GM19328 (cell line): ENCODE results near the gene CSAD.

Experiments
- ATAC-seq: cut with Tn5 transposase; IDR thresholded peaks from one replicate; pipeline ENCODE4 v1.9.1; 2021; ENCODE audit warnings: mild to moderate bottlenecking, moderate library complexity; ENCODE audit not compliant: unreplicated experiment

The CSAD gene

DNA sequence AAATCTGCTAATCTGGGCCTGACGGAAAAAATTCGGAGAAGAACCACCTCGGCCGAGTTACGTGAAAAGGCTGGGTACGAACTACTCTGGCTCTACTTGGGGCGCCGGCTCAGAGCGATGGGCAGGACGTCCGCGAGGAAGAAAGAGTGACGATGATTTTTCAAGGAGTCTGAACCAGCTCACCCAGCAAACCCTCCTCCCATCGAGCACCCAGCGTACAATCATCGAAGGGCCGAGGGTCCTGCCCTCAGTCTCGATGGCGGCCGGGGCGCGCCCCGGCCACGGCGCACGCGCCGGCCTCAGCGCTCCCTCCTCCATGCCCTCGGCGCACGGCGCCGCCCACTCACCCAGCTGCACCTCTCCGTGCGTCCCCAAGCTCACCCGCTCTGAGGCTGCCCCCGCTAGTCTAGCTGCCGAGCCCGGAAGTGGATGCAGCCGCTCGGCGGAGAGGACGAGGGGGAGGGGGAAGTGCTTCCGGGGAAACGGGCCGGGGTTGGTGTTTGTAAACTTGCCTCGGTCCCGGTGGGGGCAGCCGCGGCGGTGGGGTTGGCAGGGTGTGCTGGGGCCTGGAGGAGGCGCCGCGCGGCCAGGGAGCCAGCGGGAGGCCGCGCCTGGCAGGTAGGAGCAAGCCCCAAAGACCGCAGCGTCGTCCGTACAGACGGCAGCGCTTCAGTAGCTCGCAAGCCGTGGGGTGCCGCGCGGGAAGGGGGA, at the start of gene CSAD, which contains the start of gene ZNF740:
Gene CSAD (minus strand): TSS at position 706 of the 711 bp plus-strand sequence. CDS start 7,455 bp downstream, outside the sequence.
Gene ZNF740 (plus strand): TSS at position 503 of the 711 bp plus-strand sequence. CDS start 1,262 bp downstream, outside the sequence.
- peak; percentile 91 for ATAC-seq

DNA sequence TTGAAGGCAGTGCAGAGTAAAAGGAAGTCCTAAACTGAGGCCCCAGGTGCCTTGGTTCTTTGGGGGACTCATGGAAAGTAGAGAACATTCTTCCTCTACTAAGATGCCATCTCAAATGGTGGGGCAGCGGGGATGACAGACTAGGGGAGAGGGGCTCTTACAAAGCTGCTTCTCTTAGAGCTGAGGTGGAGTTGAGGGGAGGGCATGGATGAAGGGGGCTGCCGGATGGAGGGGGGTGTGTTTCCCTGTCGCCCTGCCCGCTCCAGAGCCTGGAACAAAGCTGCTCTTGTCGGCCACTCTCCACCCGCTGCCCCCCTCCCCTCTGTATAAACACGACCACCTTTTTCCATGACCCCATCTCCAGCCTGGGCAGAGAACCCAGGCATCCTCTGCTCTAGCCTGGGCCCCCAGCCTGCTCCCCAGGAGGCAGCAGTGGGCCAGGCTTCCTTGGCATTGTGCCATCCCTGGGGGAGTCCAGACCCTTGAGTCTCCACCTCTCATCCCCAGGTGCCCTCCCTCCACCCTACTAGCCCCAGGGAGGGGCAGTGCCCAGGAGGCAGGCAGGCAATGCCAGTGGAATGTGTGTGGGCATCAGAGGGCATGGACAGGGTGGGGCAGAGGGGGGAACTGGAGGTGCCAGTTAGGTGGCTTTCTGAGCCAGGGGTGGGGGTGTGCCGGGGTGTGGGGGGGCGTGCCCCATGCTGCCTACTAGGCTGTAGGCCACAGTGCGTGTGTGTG, 49.6 kb upstream of the CSAD start:
- ATAC-seq = no peak

GRCh38 chr12:53229454-53229853, 48.7 kb upstream of the CSAD start:
- no peak for ATAC-seq

- ATAC-seq = no peak
These were observed 47.1 kb upstream of the CSAD start for GRCh38 chr12:53227836-53228235.

DNA sequence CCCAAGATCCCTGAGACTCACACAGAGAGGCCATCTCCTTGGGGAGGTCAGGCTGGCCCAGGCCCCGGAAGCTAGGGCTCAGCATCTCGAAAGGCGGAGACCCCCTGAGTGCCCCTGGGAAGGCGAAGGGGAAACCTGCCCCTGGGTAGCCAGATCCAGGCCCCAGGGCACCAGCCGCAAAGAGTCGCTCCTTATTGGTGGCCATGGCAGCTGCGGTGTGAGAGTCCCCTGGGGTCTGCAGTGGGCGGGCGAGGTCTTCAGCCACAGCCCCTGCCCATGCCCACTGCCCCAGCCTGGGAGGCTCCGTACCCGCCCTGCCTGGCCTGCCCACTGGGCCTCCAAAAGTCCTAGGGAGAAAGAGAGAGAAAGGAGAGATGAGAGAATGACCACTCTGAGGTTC, 46.6 kb upstream of the CSAD start:
- no peak for ATAC-seq

GRCh38 chr12:53226815-53227214, 46.1 kb upstream of the CSAD start:
- ATAC-seq = no peak

GRCh38 chr12:53225635-53226424, 45.1 kb upstream of the CSAD start:
- no peak for ATAC-seq

- no peak for ATAC-seq
These were observed 44.3 kb upstream of the CSAD start for GRCh38 chr12:53224897-53225634.

DNA sequence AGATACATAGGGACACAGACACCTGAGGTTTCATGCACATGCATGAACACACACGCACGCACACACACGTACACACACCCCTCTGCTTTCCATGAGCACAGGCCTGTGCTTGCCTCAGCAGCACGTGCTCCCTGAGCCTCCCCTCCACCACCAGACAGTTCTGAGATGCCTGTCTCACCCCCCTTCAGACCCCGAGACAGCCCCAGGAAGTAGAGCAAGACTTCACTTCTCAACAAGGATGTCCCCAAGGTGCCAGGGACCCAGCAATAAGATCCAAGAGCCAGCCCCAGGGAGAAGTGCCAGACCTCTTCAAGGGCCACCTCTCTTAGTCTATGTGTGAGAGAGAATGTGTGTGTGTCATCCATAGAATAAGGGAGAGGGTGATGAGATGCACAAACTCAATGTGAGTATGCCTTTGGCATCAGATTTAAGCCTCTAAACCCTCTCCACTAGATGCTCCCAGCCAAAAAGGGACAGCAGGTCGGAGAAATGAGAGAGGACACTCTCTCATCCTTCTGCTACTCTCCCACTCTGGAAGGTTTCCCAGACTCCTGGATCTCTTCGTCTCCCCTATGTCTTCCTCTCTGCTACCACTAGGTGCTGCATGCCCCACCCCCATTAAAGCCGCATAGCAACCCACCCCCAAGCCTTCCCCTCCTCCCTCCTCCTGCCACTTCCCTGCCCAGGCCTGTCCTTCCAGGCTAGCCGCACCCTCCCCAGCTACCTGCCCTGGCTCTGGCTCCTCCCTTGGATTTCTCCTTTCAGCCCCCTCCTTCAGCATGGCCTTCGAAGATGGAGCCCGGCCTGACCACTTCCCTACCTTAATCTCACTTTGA, 43.6 kb upstream of the CSAD start:
- ATAC-seq = no peak

- ATAC-seq = no peak
These were observed 42.8 kb upstream of the CSAD start for GRCh38 chr12:53223389-53224060.

DNA sequence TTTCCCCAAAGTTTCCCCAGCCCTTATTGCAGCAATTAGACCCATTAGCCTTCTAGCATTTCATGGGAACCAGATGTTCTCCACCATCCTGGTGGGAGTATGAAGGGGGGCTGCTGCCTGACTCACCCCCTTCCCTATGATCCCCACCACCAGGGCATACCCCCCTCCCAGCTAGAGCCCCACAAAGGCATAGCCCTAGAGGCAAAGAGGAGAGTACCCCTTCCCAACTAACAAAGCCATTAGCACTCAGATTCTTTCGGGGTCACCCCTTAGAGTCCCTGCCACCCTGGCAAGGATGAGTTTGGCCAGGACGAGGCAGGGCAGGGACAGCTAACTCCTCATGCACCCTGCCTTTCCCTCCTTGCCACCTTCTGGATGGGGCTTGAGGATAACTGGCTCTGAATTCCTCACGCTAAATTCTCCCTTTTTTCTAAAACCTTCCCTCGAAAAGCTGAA, 42.1 kb upstream of the CSAD start:
- no peak for ATAC-seq

GRCh38 chr12:53222170-53222721, 41.5 kb upstream of the CSAD start:
- no peak for ATAC-seq

DNA sequence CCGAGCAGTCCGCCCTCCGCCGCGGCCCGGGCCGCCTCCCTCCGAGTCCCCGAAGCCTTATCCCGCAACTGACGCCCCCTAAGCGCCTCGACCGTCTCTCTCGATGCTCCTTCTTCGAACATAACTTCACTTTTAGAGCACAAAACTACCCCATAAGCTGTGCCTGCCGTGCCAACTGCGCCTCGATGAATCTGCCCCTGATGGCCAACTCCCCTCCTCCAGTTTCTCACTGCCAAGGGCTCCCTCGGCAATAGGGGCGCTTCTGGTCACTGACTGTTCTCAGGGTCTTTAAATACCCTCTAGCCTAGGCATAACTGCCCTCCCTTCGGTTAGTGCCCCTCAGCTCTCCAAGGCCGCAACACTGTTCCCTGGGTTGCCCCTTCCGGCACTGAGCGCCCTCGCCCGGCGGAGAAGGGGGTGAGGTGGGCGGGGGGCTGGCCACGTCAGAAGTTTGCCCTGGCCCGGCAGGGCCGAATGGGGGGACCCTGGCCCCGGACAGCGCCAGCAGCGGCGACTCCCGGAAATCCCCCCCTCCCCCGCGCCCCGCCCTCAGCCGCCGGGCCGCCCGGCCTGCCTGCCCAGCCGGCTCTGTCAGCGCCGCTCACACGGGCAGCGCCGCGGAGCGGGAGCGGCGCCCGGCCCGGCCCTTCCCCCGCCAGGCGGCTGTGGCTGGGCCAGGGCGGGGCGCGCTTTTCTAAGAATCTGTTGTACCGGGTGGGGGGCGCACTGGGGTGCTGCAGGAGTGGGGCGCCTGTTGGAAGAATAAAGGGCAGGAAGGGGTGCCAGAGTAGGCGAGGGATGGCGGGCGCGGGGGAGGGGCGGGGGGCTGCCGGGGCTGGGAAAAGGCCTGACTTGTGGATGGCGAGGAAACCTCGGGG, 40.7 kb upstream of the CSAD start:
- ATAC-seq = no peak

DNA sequence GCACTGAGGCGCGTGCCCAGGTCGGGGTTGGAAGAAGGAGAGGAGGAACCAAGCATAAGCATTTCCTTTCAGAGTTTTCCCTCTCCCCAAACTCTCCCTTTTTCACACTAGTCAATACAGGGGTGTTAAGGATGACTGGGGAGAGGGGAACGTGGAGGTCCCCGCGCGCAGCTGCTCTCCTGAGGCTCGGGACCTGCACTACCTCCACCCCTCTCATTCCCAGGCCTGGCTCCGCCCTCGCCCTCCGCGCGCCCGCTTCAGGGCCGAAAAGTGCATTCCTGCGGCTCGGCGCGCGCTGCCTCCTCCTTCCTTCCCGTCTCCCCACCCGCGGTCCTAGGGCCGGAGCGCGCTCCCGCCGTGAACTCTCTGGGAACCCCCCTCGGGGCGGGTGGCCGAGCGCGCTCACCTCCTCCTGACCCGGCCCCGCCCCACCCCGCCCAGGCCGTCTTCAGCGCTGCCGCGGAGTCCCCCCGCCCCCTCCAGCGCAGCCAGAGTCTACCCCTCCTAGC, 40.0 kb upstream of the CSAD start:
- ATAC-seq = peak; percentile 37

DNA sequence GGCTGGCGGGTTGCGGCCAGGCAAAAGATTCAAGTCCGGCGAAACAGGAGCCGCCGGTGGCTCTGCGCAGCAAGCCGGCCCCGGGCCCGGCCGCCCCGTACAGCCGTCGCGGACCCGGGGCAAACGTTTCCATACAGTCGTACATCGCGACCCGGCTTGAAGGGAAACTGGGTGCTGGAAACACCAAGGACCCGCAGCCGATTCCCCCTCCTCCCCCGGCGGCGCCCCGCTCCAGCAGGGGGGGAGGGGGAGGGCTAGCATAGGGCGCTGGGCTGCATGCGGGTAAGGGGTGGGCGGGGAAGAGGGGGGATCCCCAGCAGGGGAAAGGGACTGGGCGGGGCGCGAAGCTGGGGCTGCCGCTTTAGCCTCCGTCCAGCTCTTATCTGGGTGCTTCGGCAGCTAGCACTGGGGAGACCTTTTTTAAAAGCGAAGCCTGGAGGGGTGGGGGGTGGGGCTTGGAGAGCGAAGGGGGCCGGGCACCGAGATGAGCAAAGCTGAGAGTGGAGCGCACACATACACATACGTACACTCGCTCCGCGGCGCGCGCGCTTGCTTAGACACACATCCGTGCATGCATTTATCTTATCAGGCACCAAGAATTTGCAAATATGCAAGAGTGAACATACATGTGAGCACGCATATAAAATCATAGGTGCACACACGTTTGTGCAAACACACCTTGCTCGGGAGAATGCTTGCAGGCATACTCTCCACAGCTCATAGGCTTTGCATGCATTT, 39.4 kb upstream of the CSAD start:
- peak; percentile 30 for ATAC-seq

- ATAC-seq = peak; percentile 24
These were observed 38.7 kb upstream of the CSAD start for GRCh38 chr12:53219292-53219955.
